ENCODE results near the gene HIGD1A. TPM values are rescaled to one million over a fixed set of nuclear protein-coding genes. Genes with fewer than 3 reads are reported as not detected.

Gene HIGD1A
- total RNA-seq, 3 donors from 2014 or later (not counting 1 experiment from before 2014, with no cell fraction given), result 24.5 to 28.5 (median 28.2) TPM

- no peaks in the 10 kb centered on the region for H3K9me3 Mint-ChIP-seq
- TF ChIP-seq CTCF (IDR thresholded peaks at IDR 0.05), result no peak
- H3K4me1 Mint-ChIP-seq, result no peaks in the 10 kb centered on the region
- Histone ChIP-seq H3K36me3 (ENCODE audit: control insufficient read depth, insufficient read depth, low read length) (no peaks in the 10 kb centered on the region), H3K27me3 (ENCODE audit: control insufficient read depth, insufficient read depth, low read length) (no peaks in the 10 kb centered on the region), H3K27ac (ENCODE audit: low read length) (no peak overlapping the region), H3K4me3 (ENCODE audit: low read length) (no peak overlapping the region), H3K9me3 (ENCODE audit: control insufficient read depth, insufficient read depth, low read length) (no peaks in the 10 kb centered on the region), H3K4me1 (ENCODE audit: control insufficient read depth, insufficient read depth, low read length) (no peaks in the 10 kb centered on the region)
- 97% methylated on average over 3 of the region's 3 CpGs for WGBS (ENCODE audit: insufficient coverage)
- H3K27me3 Mint-ChIP-seq (ENCODE audit: low read depth in 2 of 2), result peaks cover 16 to 18% of the 10 kb centered on the region in 2 donors
- intact Hi-C loops (cut with micrococcal nuclease), result no loop called here
- H3K27ac Mint-ChIP-seq, result no peak overlapping the region
- no peak overlapping the region for H3K4me3 Mint-ChIP-seq
- no peaks in the 10 kb centered on the region for H3K36me3 Mint-ChIP-seq
- DNase-seq, result no peak
- ATAC-seq, result no peak
Measured at GRCh38 chr3:42822828-42823227, 18.5 kb upstream of the HIGD1A start.

GRCh38 chr3:42820746-42821051 lies 16.4 kb upstream of the HIGD1A start:
- no peak overlapping the region for H3K27ac ChIP-seq (ENCODE audit: low read length)
- H3K4me1 Mint-ChIP-seq, result no peaks in the 10 kb centered on the region
- no peaks in the 10 kb centered on the region for H3K9me3 ChIP-seq (ENCODE audit: control insufficient read depth, insufficient read depth, low read length)
- intact Hi-C loops (cut with micrococcal nuclease), result no loop called here
- no peaks in the 10 kb centered on the region for H3K4me1 ChIP-seq (ENCODE audit: control insufficient read depth, insufficient read depth, low read length)
- no peak for DNase-seq
- no peaks in the 10 kb centered on the region for H3K9me3 Mint-ChIP-seq
- 90% methylated on average over 6 of the region's 6 CpGs for WGBS (ENCODE audit: insufficient coverage)
- no peak overlapping the region for H3K4me3 ChIP-seq (ENCODE audit: low read length)
- no peak overlapping the region for H3K27ac Mint-ChIP-seq
- H3K36me3 ChIP-seq (ENCODE audit: control insufficient read depth, insufficient read depth, low read length), result no peaks in the 10 kb centered on the region
- peaks cover 0 to 13% of the 10 kb centered on the region in 2 donors for H3K27me3 Mint-ChIP-seq (ENCODE audit: low read depth in 2 of 2)
- no peak for ATAC-seq
- no peaks in the 10 kb centered on the region for H3K27me3 ChIP-seq (ENCODE audit: control insufficient read depth, insufficient read depth, low read length)
- TF ChIP-seq CTCF (IDR thresholded peaks at IDR 0.05), result no peak
- no peak overlapping the region for H3K4me3 Mint-ChIP-seq
- H3K36me3 Mint-ChIP-seq, result no peaks in the 10 kb centered on the region

- Histone ChIP-seq H3K27ac (ENCODE audit: low read length) (no peak overlapping the region), H3K27me3 (ENCODE audit: control insufficient read depth, insufficient read depth, low read length) (no peaks in the 10 kb centered on the region), H3K36me3 (ENCODE audit: control insufficient read depth, insufficient read depth, low read length) (no peaks in the 10 kb centered on the region), H3K4me3 (ENCODE audit: low read length) (no peak overlapping the region), H3K4me1 (ENCODE audit: control insufficient read depth, insufficient read depth, low read length) (no peaks in the 10 kb centered on the region), H3K9me3 (ENCODE audit: control insufficient read depth, insufficient read depth, low read length) (no peaks in the 10 kb centered on the region)
- no peaks in the 10 kb centered on the region for H3K9me3 Mint-ChIP-seq
- DNase-seq (no peak), ATAC-seq (no peak)
- no peak for TF ChIP-seq CTCF (IDR thresholded peaks at IDR 0.05)
- no peaks in the 10 kb centered on the region for H3K36me3 Mint-ChIP-seq
- H3K4me3 Mint-ChIP-seq, result no peak overlapping the region
- intact Hi-C loops (cut with micrococcal nuclease), result no loop called here
- no peak overlapping the region for H3K27ac Mint-ChIP-seq
- 94% methylated on average over 2 of the region's 2 CpGs for WGBS (ENCODE audit: insufficient coverage)
- H3K4me1 Mint-ChIP-seq, result no peaks in the 10 kb centered on the region
- H3K27me3 Mint-ChIP-seq (ENCODE audit: low read depth in 2 of 2), result peaks cover 0 to 13% of the 10 kb centered on the region in 2 donors
Measured at GRCh38 chr3:42819351-42819965, 15.2 kb upstream of the HIGD1A start.

GRCh38 chr3:42815826-42816225 lies 11.5 kb upstream of the HIGD1A start:
- Mint-ChIP-seq H3K36me3 (no peaks in the 10 kb centered on the region), H3K27me3 (ENCODE audit: low read depth in 2 of 2) (peaks cover 3 to 9% of the 10 kb centered on the region in 2 donors), H3K4me1 (no peaks in the 10 kb centered on the region), H3K27ac (no peak overlapping the region), H3K9me3 (no peaks in the 10 kb centered on the region), H3K4me3 (no peak overlapping the region)
- DNase-seq (no peak), ATAC-seq (no peak)
- no peak for TF ChIP-seq CTCF (IDR thresholded peaks at IDR 0.05)
- no peaks in the 10 kb centered on the region for H3K27me3 ChIP-seq (ENCODE audit: control insufficient read depth, insufficient read depth, low read length)
- H3K27ac ChIP-seq (ENCODE audit: low read length), result no peak overlapping the region
- WGBS (ENCODE audit: insufficient coverage), result no CpG with 5 or more reads among the region's 2 CpGs
- no peaks in the 10 kb centered on the region for H3K9me3 ChIP-seq (ENCODE audit: control insufficient read depth, insufficient read depth, low read length)
- H3K36me3 ChIP-seq (ENCODE audit: control insufficient read depth, insufficient read depth, low read length), result no peaks in the 10 kb centered on the region
- no peak overlapping the region for H3K4me3 ChIP-seq (ENCODE audit: low read length)
- no peaks in the 10 kb centered on the region for H3K4me1 ChIP-seq (ENCODE audit: control insufficient read depth, insufficient read depth, low read length)
- intact Hi-C loops (cut with micrococcal nuclease), result no loop called here
